ENCODE data around the gene GYPB. TPM values are rescaled to one million over a fixed set of nuclear protein-coding genes. Genes with fewer than 3 reads are reported as not detected.
"Not testable (repeated sequence)": the region's sequence is repeated elsewhere in the genome, so short reads cannot be mapped to it uniquely, and the experiment has no call there.

The GYPB gene
- total and polyA plus RNA-seq, 9 donors, result 1.2 to 5.6 (median 3.0) TPM

DNA sequence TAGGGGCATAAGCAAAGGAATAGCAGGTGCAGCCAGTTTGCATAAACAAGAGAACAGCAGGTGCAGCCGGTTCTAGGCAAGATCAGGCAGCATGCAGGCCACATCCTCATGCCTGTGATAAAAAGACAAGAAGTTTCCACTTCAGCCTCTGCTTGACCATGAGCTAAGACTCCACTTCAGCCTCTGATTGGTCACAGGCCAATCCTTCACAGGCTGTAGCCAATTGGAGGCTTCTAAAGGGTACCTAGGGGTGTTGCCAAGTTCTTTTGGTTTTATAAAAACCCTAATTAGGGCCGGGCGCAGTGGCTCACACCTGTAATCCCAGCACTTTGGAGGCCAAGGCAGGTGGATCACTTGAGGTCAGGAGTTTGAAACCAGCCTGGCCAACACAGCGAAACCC is 23.0 kb downstream of the GYPB start:
- not testable (repeated sequence) for H3K27me3 ChIP-seq (ENCODE audit: control insufficient read depth, insufficient read depth, low read length); H3K9me3 ChIP-seq (replicated peaks; ENCODE audit: control insufficient read depth, low read depth, low read length); DNase-seq; H3K27ac ChIP-seq (ENCODE audit: low read length); H3K4me3 ChIP-seq (ENCODE audit: low read length); H3K36me3 ChIP-seq (ENCODE audit: control insufficient read depth, insufficient read depth, low read length); H3K4me1 ChIP-seq (ENCODE audit: control insufficient read depth, insufficient read depth, low read length)
- 60% methylated on average over 1 of the region's 4 CpGs for WGBS (ENCODE audit: insufficient coverage)

GRCh38 chr4:143991761-143992160 is 27.4 kb downstream of the GYPB start:
- not testable (repeated sequence) for H3K9me3 ChIP-seq (replicated peaks; ENCODE audit: control insufficient read depth, low read depth, low read length); H3K27ac ChIP-seq (ENCODE audit: low read length); H3K36me3 ChIP-seq (ENCODE audit: control insufficient read depth, insufficient read depth, low read length); H3K4me1 ChIP-seq (ENCODE audit: control insufficient read depth, insufficient read depth, low read length); DNase-seq; H3K4me3 ChIP-seq (ENCODE audit: low read length); H3K27me3 ChIP-seq (ENCODE audit: control insufficient read depth, insufficient read depth, low read length)
- no CpG with 5 or more reads among the region's 1 CpG for WGBS (ENCODE audit: insufficient coverage)

- H3K36me3 ChIP-seq (ENCODE audit: control insufficient read depth, insufficient read depth, low read length); H3K27me3 ChIP-seq (ENCODE audit: control insufficient read depth, insufficient read depth, low read length); H3K4me3 ChIP-seq (ENCODE audit: low read length); H3K9me3 ChIP-seq (replicated peaks; ENCODE audit: control insufficient read depth, low read depth, low read length); H3K4me1 ChIP-seq (ENCODE audit: control insufficient read depth, insufficient read depth, low read length); DNase-seq; H3K27ac ChIP-seq (ENCODE audit: low read length): not testable (repeated sequence)
- whole genome bisulfite sequencing (ENCODE audit: insufficient coverage), result no CpG with 5 or more reads among the region's 3 CpGs
These were observed 28.5 kb downstream of the GYPB start for GRCh38 chr4:143990717-143991116.

DNA sequence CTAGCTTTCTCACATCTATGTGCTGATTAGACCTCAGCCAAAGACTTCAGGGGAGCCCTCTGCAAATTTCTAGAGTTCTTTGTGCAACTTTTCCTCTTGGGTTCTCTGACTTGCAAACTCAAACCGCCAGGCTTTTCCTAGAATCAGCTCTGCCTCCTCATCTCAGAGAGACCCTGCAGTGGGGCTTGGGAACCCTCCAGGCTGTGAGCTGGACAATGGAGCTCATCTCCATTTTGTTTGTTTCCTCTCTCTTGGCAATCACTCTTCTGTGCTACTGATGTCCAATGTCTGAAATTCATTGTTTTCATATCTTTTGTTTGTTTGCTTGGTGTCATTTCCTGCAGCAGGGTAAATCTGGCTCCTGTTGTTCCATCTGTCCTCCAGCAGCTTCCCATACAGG is 33.0 kb downstream of the GYPB start:
- H3K36me3 ChIP-seq (ENCODE audit: control insufficient read depth, insufficient read depth, low read length), result no peaks in the 10 kb centered on the region
- no peak for DNase-seq
- H3K4me1 ChIP-seq (ENCODE audit: control insufficient read depth, insufficient read depth, low read length), result no peaks in the 10 kb centered on the region
- no peaks in the 10 kb centered on the region for H3K9me3 ChIP-seq (replicated peaks; ENCODE audit: control insufficient read depth, low read depth, low read length)
- no peak overlapping the region for H3K4me3 ChIP-seq (ENCODE audit: low read length)
- no peaks in the 10 kb centered on the region for H3K27me3 ChIP-seq (ENCODE audit: control insufficient read depth, insufficient read depth, low read length)
- no peak overlapping the region for H3K27ac ChIP-seq (ENCODE audit: low read length)
- 82% methylated on average over 1 of the region's 1 CpG for WGBS (ENCODE audit: insufficient coverage)

DNA sequence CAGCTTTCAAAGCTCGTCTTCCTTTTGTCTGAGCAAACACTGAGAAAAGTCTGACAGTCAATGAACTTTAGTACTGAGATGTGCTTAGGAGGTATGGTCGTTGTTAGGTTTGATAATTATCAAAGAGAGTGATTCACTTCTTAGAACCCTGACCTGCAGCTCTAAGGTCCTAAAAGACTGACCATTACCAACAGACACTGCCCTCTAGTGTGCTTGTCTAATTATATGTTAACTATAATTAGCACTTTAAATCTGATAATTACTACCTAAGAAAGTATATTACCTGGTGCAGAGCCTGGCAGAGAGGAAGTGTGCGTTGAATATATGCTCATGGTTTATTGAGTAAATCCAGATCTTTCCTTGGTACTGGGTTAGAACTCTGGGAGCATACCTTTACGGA is 38.4 kb downstream of the GYPB start:
- H3K27ac ChIP-seq (ENCODE audit: low read length); H3K9me3 ChIP-seq (replicated peaks; ENCODE audit: control insufficient read depth, low read depth, low read length); DNase-seq; H3K27me3 ChIP-seq (ENCODE audit: control insufficient read depth, insufficient read depth, low read length); H3K36me3 ChIP-seq (ENCODE audit: control insufficient read depth, insufficient read depth, low read length); H3K4me3 ChIP-seq (ENCODE audit: low read length); H3K4me1 ChIP-seq (ENCODE audit: control insufficient read depth, insufficient read depth, low read length): not testable (repeated sequence)
- WGBS (ENCODE audit: insufficient coverage), result no CpG with 5 or more reads among the region's 4 CpGs

DNA sequence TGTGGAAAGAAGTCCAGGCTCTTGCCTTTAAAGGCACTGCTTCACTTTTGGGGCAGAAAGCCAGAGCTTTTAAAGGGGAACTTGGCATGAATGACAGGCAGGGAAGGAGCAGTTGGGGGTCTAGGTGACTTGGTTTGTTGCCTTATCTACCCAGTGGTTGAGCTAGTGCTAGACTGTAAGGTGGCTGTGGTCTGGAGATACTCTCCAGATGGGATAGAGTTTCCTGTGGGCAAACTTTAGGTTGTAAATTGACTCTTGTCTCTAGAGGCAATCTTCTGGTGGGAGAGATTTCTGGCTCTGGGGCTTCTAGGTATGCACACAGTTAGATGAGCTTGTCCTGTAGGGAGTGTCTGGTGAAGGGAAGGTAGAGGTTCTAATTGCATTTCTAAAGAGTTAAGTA is 43.7 kb downstream of the GYPB start:
- not testable (repeated sequence) for H3K9me3 ChIP-seq (replicated peaks; ENCODE audit: control insufficient read depth, low read depth, low read length); H3K27me3 ChIP-seq (ENCODE audit: control insufficient read depth, insufficient read depth, low read length); H3K4me3 ChIP-seq (ENCODE audit: low read length); H3K36me3 ChIP-seq (ENCODE audit: control insufficient read depth, insufficient read depth, low read length); H3K4me1 ChIP-seq (ENCODE audit: control insufficient read depth, insufficient read depth, low read length); DNase-seq; H3K27ac ChIP-seq (ENCODE audit: low read length)

DNA sequence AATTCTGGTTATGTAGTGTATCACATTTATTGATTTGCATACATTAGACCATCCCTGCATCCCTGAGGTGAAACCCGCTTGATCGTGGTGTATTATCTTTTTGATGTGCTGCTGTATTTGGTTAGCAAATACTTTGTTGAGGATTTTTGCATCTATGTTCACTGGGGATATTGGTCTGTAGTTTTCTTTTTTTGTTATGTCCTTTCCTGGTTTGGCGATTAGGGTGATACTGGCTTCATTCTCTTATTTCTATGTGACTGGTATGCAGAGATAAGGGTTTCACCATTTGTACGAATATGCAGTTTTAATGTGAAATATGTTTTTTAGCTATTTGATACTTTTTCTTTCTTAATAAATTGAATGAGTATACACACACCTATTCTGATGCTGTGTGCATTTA is 45.2 kb downstream of the GYPB start:
- H3K27ac ChIP-seq (ENCODE audit: low read length); H3K27me3 ChIP-seq (ENCODE audit: control insufficient read depth, insufficient read depth, low read length); H3K9me3 ChIP-seq (replicated peaks; ENCODE audit: control insufficient read depth, low read depth, low read length); H3K4me3 ChIP-seq (ENCODE audit: low read length); DNase-seq; H3K36me3 ChIP-seq (ENCODE audit: control insufficient read depth, insufficient read depth, low read length); H3K4me1 ChIP-seq (ENCODE audit: control insufficient read depth, insufficient read depth, low read length): not testable (repeated sequence)
- 100% methylated on average over 1 of the region's 4 CpGs for WGBS (ENCODE audit: insufficient coverage)

DNA sequence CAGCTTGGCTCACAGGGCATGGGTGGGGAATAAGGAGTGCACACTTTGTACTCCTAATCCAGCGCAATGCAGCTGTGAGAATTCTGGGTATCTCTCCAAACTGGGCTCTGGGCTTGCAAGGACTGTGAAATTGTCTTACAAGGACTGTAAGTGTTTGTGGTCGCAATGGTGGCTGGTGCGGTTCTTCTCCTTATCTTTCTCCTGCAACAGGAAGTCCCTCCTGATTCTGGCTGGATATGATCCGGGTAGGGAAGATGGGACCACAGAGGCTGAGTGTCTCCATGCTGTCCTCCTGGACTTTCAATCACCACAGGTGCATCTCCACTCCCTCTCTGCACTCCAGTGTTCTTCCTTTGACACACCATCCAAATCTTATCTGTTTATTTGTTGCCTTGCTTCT is 58.1 kb downstream of the GYPB start:
- Histone ChIP-seq H3K9me3 (replicated peaks; ENCODE audit: control insufficient read depth, low read depth, low read length) (no peaks in the 10 kb centered on the region), H3K27me3 (ENCODE audit: control insufficient read depth, insufficient read depth, low read length) (no peaks in the 10 kb centered on the region)
- no CpG with 5 or more reads among the region's 4 CpGs for WGBS (ENCODE audit: insufficient coverage)

GRCh38 chr4:143955306-143955705 is 63.9 kb downstream of the GYPB start:
- WGBS (ENCODE audit: insufficient coverage), result no CpG with 5 or more reads among the region's 3 CpGs
- not testable (repeated sequence) for H3K36me3 ChIP-seq (ENCODE audit: control insufficient read depth, insufficient read depth, low read length); H3K27me3 ChIP-seq (ENCODE audit: control insufficient read depth, insufficient read depth, low read length); H3K4me1 ChIP-seq (ENCODE audit: control insufficient read depth, insufficient read depth, low read length); H3K4me3 ChIP-seq (ENCODE audit: low read length); H3K9me3 ChIP-seq (replicated peaks; ENCODE audit: control insufficient read depth, low read depth, low read length); DNase-seq; H3K27ac ChIP-seq (ENCODE audit: low read length)

More for the DNA sequence above, 58.1 kb downstream of the GYPB start:
- Histone ChIP-seq H3K4me1 (ENCODE audit: control insufficient read depth, insufficient read depth, low read length) (no peaks in the 10 kb centered on the region), H3K27ac (ENCODE audit: low read length) (no peak overlapping the region), H3K4me3 (ENCODE audit: low read length) (no peak overlapping the region), H3K36me3 (ENCODE audit: control insufficient read depth, insufficient read depth, low read length) (no peaks in the 10 kb centered on the region)
- DNase-seq, result no peak

GRCh38 chr4:143951458-143951972 is 67.7 kb downstream of the GYPB start:
- DNase-seq; H3K4me1 ChIP-seq (ENCODE audit: control insufficient read depth, insufficient read depth, low read length): not testable (repeated sequence)

DNA sequence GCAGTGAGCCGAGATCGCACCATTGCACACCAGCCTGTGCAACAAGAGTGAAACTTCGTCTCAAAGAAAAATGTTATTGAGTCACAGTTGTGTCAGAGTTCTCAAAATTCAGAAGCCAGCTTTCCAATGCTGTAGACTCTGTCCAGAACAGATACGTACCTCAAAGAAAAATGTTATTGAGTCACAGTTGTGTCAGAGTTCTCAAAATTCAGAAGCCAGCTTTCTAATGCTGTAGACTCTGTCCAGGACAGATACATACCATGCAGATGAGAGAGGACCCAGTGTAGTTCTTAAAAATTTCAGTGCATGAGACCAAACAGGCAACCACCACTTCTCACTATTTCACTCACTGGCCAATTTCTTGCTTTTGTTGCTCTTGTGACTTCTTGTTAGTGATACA is 68.2 kb downstream of the GYPB start:
- H3K27me3 ChIP-seq (ENCODE audit: control insufficient read depth, insufficient read depth, low read length); DNase-seq; H3K4me3 ChIP-seq (ENCODE audit: low read length); H3K4me1 ChIP-seq (ENCODE audit: control insufficient read depth, insufficient read depth, low read length); H3K9me3 ChIP-seq (replicated peaks; ENCODE audit: control insufficient read depth, low read depth, low read length); H3K27ac ChIP-seq (ENCODE audit: low read length); H3K36me3 ChIP-seq (ENCODE audit: control insufficient read depth, insufficient read depth, low read length): not testable (repeated sequence)
- WGBS (ENCODE audit: insufficient coverage), result 91% methylated on average over 3 of the region's 4 CpGs

More at GRCh38 chr4:143951458-143951972, 67.7 kb downstream of the GYPB start:
- not testable (repeated sequence) for H3K9me3 ChIP-seq (replicated peaks; ENCODE audit: control insufficient read depth, low read depth, low read length); H3K36me3 ChIP-seq (ENCODE audit: control insufficient read depth, insufficient read depth, low read length); H3K4me3 ChIP-seq (ENCODE audit: low read length); H3K27ac ChIP-seq (ENCODE audit: low read length); H3K27me3 ChIP-seq (ENCODE audit: control insufficient read depth, insufficient read depth, low read length)
